Gastroesophageal sphincter (tissue), 3 donors: ENCODE measurements around the gene DNAH8.

Experiments used
- CTCF ChIP-seq, 4 experiments: fragments of 200-600 bp in 2 of 4; fragments of 450-650 bp in 2 of 4; sonication (generic) in 1 of 4; IDR thresholded peaks; one replicate each; pipeline ENCODE4 v1.5.1; 2017 to 2019; ENCODE audit warnings: antibody characterized with exemption in 4 of 4, mild to moderate bottlenecking in 2 of 4, moderate library complexity in 2 of 4
- EP300 ChIP-seq: sonication (generic); formaldehyde crosslinking; IDR thresholded peaks from one replicate; pipeline ENCODE4 v1.6.1; 2017; ENCODE audit warnings: antibody characterized with exemption, mild to moderate bottlenecking
- POLR2A ChIP-seq, 2 donors: fragments of 450-650 bp; IDR thresholded peaks; one replicate each; pipeline ENCODE4 v1.6.1; 2017; ENCODE audit warnings: antibody characterized with exemption in 2 of 2, mild to moderate bottlenecking in 2 of 2, moderate library complexity in 1 of 2
- POLR2AphosphoS5 ChIP-seq: sonication (generic); formaldehyde crosslinking; IDR thresholded peaks from one replicate; pipeline ENCODE4 v1.6.1; 2017; ENCODE audit warnings: antibody characterized with exemption

GRCh38 chr6:38837101-38837500 lies 122.0 kb downstream of the DNAH8 start:
- no peak for TF ChIP-seq CTCF (IDR thresholded peaks at IDR 0.05)
- TF ChIP-seq POLR2A (IDR thresholded peaks at IDR 0.05): no peak
- no peak for TF ChIP-seq EP300
- no peak for TF ChIP-seq POLR2AphosphoS5
